Omental fat pad (tissue), 4 donors: ENCODE data around the gene TMEM129. TPM values are rescaled to one million over a fixed set of nuclear protein-coding genes. Genes with fewer than 3 reads are reported as not detected.

Experiments
- ATAC-seq: fragments of 150-250 bp; one replicate; pipeline ENCODE4 v1.9.1; 2016; ENCODE audit warnings: mild to moderate bottlenecking, moderate library complexity; ENCODE audit not compliant: low FRiP score
- DNase-seq: peaks from one replicate; pipeline ENCODE4 v3.0.0-alpha.2; 2019; ENCODE audit warnings: low spot score
- total RNA-seq, 4 donors: library from RNA; depleted of rRNA; stranded (reverse); fragments of >200 nt; gene quantifications; one replicate each; pipeline ENCODE4 v1.1.0, GENCODE V29; 2016
- TF ChIP-seq, protein P1 (sequence below), 3 donors: fragments of 450-650 bp; IDR thresholded peaks; one replicate each; pipeline ENCODE4 v1.5.1; 2016 to 2017; ENCODE audit warnings: antibody characterized with exemption in 3 of 3, mild to moderate bottlenecking in 3 of 3, moderate library complexity in 2 of 3

The TMEM129 gene
- total RNA-seq, 4 donors from 2014 or later, result 31.9 to 59.0 (median 43.5) TPM

DNA sequence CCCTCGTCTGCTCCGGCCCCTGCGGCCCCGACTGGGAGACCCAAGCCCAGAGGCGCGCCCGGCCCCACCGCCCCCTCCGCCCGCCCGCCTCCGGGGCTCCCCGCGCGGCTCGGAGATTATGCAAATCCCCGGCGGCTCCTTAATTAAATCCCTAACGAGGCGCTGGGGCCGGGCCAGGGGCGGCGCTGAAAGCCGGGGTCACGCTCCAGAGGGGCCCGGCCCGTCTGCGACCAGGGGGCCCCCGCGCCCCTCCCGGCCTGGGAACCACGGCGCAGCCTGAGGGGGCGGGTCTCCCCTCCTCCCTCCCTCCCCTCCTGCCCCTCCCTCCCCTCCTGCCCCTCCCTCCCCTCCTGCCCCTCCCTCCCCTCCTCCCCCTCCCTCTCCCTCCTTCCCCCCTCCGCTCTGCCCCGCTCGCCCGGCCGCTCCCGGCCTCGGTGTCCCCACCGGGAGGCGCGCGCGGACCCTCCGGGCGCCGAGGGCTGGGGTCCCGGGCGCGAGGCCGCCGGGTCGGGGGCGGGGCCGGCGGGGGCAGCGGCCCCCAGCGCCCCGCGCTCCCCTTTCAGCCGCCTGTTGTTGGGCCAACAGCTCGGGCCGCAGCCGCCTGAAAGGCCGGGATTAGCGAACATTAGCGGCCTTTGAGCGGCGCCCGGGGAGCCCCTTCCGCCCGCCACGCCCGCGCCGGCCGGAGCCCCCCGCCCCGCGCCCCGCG lies 46.1 kb upstream of the TMEM129 start:
- TF ChIP-seq, protein P1, sequence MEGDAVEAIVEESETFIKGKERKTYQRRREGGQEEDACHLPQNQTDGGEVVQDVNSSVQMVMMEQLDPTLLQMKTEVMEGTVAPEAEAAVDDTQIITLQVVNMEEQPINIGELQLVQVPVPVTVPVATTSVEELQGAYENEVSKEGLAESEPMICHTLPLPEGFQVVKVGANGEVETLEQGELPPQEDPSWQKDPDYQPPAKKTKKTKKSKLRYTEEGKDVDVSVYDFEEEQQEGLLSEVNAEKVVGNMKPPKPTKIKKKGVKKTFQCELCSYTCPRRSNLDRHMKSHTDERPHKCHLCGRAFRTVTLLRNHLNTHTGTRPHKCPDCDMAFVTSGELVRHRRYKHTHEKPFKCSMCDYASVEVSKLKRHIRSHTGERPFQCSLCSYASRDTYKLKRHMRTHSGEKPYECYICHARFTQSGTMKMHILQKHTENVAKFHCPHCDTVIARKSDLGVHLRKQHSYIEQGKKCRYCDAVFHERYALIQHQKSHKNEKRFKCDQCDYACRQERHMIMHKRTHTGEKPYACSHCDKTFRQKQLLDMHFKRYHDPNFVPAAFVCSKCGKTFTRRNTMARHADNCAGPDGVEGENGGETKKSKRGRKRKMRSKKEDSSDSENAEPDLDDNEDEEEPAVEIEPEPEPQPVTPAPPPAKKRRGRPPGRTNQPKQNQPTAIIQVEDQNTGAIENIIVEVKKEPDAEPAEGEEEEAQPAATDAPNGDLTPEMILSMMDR (IDR thresholded peaks at IDR 0.05), result no peak
- DNase-seq, result no peak
- no peak for ATAC-seq

DNA sequence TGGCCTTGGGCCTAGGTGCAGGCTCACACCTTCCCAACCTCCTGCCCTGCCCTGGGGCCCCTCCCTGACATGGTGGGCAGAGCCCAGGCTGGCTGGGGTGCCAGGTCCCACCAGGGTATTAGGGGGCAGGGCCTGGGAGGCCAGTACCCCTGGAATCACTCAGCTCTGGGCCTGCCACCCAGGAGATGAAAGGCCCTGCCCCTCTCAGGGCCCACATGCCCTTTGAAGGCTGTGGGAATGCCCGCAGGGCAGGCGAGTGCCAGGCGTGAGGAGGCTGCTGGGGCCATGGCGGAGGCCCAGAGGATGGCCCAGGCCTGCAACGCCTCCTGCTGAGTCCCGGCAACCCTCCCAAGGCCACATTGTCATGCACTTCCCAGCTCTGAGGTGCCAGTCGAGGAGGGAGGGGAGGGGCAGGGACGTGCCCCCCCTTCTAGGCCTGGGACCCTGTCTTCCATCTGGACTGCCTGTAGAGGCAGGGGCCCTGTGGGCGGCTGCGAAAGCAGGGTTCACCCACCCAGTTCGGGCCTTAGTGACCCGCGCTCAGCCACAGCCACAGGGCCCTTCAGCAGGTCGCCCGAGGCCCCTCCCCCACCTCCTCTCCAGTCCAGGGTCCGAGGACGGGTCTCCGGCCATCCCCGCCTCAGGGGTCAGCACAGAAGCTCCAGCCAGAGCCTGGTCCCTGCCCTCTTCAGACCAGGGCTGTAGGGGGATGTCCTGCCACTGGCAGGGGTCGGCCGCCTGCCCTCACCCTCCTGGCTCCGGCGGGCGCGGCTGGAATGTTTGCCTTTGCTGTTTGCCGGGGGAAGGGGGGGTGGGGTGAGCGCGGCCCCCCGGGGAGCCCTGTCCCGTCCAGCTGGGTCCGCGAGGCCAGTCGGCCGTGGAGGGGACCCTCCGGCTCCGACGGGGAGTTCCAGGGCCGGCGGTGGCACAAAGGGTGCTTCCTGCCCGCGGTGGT lies 45.3 kb upstream of the TMEM129 start:
- TF ChIP-seq, protein P1 (IDR thresholded peaks at IDR 0.05), result no peak
- DNase-seq (no peak), ATAC-seq (no peak)

DNA sequence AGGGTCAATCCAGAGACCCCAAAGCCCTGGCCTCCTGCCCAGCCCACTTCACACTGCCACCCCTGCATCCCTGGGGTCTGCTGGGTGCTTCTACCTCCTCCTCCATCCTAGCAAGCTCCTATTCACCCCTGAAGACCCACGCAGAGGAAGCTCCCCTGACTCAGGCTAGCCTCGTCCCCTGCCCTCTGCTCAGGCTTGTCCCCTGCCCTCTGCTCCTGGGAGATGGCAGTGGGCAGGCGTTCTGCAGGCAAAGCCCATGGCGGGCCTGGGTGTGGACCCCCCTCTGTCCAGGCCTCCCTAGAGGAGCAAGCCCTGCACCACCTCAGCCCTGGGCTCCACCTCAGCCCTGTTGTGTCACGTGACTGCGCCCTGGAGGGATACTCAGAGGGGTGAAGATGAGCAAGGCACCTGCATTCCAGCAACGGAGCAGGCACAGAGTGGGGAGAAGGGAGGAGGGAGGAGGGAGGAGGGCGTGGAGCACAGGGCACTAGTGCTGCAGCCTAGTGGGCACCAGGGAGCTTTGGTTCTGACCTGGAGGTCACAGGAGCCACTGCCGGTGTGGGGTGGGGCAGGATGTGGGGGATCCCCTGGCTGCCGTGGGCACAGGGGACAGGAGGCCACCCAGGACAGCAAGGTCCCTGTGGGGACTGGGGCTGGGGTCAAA lies 44.4 kb upstream of the TMEM129 start:
- no peak for ATAC-seq
- no peak for DNase-seq
- TF ChIP-seq, protein P1 (IDR thresholded peaks at IDR 0.05), result no peak

DNA sequence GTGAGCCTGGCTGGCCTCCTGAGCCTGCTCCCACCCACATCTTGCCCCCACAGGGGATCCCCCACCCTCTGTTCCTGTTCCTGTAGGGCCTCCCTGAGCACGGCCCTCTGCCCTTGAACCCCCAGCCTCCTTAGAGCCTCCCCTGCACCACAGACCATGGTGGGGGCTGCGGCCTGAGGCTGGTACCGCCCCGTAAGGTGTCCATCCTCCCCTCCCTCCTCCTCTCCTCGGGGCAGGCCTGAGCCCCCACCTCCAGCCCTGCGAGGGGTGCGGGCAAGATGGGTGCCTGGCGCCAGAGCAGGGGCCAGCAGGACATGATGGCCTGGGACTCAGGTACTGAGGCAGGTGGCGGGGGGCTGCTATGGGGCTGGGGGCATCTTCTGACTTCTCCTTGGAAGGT lies 43.5 kb upstream of the TMEM129 start:
- ATAC-seq (no peak), DNase-seq (no peak)
- TF ChIP-seq, protein P1 (IDR thresholded peaks at IDR 0.05), result no peak

DNA sequence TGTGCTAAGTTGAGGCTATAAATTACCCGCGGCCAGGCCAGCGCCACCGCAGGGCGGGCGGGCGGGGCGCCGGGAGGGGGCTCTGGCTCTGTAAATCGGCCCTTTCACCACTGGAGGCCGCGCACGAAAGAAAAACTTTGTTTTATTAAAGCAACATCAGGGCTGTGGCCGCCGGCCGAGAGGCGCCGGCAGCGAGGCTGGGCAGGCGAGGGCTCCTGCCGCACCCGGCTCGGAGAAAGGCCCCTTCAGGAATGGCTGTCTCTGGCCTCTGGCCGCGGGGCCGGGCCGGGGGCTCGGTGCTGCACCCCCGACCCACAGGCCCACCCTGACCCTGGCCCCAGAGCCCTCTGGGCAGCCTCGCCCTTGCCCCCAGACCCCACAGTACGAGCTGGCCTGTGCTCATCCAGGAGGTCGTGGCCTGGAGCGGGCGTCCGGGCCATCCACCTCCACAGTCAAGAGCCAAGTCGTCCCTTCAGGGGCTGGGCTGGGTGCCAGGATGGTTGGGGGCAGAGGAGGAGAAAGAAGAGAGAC lies 42.5 kb upstream of the TMEM129 start:
- no peak for DNase-seq
- TF ChIP-seq, protein P1 (IDR thresholded peaks at IDR 0.05), result no peak
- ATAC-seq, result peak; percentile 9

DNA sequence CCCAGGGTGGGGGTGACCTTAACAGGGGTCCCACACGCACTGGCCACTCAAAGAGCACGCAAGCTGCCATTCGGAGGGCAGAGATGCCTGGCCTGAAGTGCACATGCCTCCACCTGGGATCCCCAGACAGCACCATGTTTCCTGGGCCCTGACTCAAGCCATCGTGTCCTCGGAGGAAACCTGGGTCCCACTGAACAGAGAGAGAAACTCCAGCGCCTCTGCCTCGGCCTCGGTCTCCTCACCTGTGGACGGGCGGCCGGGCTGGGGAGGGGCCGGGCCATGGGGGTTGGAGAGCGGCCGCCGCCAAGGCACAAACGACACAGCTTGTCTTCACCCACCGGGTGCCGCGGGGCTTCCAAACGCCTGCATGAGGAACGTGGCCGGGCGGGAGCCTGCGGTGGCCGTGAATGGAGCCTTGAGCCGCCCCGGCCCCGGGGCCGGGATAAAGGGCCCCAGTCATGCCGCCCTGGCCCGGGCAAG lies 42.0 kb upstream of the TMEM129 start:
- ATAC-seq, result no peak
- TF ChIP-seq, protein P1 (IDR thresholded peaks at IDR 0.05), result no peak

More for the DNA sequence above, 42.0 kb upstream of the TMEM129 start:
- no peak for DNase-seq
